GM12875 (cell line): ENCODE measurements around the gene RPTOR.

Experiments used
- H3K4me3 ChIP-seq: one replicate; pipeline ENCODE4 v1.5.1; 2011; ENCODE audit warnings: low read depth, low read length, control low read depth
- CTCF ChIP-seq: IDR thresholded peaks from 2 replicates; pipeline ENCODE4 v1.5.1; 2011; ENCODE audit warnings: low read depth, mild to moderate bottlenecking, control low read depth, inconsistent platforms, low read length, moderate library complexity, borderline replicate concordance; ENCODE audit not compliant: insufficient read depth

Gene RPTOR

GRCh38 chr17:80544655-80545498, at the start of gene RPTOR:
Gene RPTOR (plus strand): TSS chr17:80544838. CDS start chr17:80545630, 792 bp downstream.
- no peak for TF ChIP-seq CTCF
- H3K4me3 ChIP-seq: peak within 1 kb of the TSS; percentile 64

- TF ChIP-seq CTCF: no peak
- no peak overlapping the region for H3K4me3 ChIP-seq
These were observed 46.9 kb upstream of the RPTOR start for GRCh38 chr17:80497726-80498241.

- H3K4me3 ChIP-seq: no peak overlapping the region
- no peak for TF ChIP-seq CTCF
These were observed 46.3 kb upstream of the RPTOR start for GRCh38 chr17:80498242-80498919.

- H3K4me3 ChIP-seq: no peak overlapping the region
- no peak for TF ChIP-seq CTCF
These were observed 45.7 kb upstream of the RPTOR start for GRCh38 chr17:80498920-80499410.

GRCh38 chr17:80499560-80499959, 45.1 kb upstream of the RPTOR start:
- no peak for TF ChIP-seq CTCF

GRCh38 chr17:80499961-80500665, 44.5 kb upstream of the RPTOR start:
- no peak for TF ChIP-seq CTCF
- H3K4me3 ChIP-seq: no peak overlapping the region

More at GRCh38 chr17:80499560-80499959, 45.1 kb upstream of the RPTOR start:
- no peak overlapping the region for H3K4me3 ChIP-seq
